Activated naive CD8-positive, alpha-beta T cell treated with anti-CD3 and anti-CD28 coated beads for 36 hours (primary cell): ENCODE results near the gene AQP6. TPM values are rescaled to one million over a fixed set of nuclear protein-coding genes. Genes with fewer than 3 reads are reported as not detected.

Source experiments
- DNase-seq: peaks from one replicate; pipeline ENCODE4 v3.0.0; 2021
- H3K27ac Mint-ChIP-seq: one replicate; pipeline ENCODE4 v1.8.0; 2022; ENCODE audit warnings: mild to moderate bottlenecking, moderate library complexity, mixed read lengths
- H3K27me3 Mint-ChIP-seq: one replicate; pipeline ENCODE4 v1.8.0; 2022; ENCODE audit warnings: mild to moderate bottlenecking, mixed read lengths
- H3K36me3 Mint-ChIP-seq: one replicate; pipeline ENCODE4 v1.8.0; 2021; ENCODE audit warnings: mild to moderate bottlenecking, mixed read lengths
- H3K4me1 Mint-ChIP-seq: one replicate; pipeline ENCODE4 v1.8.0; 2021; ENCODE audit warnings: mixed read lengths
- H3K4me3 Mint-ChIP-seq: one replicate; pipeline ENCODE4 v1.8.0; 2022; ENCODE audit warnings: mild to moderate bottlenecking, moderate library complexity, mixed read lengths
- H3K9me3 Mint-ChIP-seq: one replicate; pipeline ENCODE4 v1.8.0; 2022; ENCODE audit warnings: mixed read lengths
- total RNA-seq, 2 experiments: library from RNA; stranded (reverse); gene quantifications; one replicate each; pipeline ENCODE4 v1.2.3, GENCODE V29; 2021

Gene AQP6
- not detected for total RNA-seq

DNA sequence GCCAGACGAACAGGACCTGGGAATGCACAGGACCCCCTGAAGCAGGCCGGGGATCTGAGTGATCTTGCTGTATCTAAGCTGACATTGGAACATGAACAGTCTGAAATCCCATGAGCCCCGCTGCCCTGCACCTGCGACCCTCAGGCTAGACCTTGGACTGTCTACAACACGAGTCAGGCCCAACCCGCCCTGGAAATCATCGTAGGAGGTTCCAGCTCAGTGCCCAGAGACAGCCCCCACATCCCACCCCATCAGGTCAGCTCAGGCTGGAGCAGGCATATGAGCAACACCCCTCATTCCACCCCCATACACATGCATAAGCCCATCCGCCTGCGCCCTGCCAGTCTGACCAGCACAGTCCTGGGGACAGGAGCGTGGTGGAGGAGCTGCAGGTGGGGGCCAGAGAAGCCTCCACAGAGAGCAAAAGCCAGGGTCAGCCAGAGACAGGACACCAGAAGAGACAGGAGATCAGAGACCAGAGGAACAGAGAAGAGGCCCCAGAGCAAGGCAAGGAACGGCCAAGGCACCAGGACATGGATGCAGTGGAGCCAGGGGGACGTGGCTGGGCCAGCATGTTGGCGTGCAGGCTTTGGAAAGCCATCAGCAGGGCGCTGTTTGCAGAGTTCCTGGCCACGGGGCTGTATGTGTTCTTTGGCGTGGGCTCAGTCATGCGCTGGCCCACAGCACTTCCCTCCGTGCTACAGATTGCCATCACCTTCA is at the start of gene AQP6:
Gene AQP6, plus strand, starts transcription at position 307 of the 720 bp plus-strand sequence. Its CDS starts 227 bp downstream, at position 534.
- Mint-ChIP-seq H3K9me3 (no peaks in the 10 kb centered on the region), H3K27me3 (peaks cover 7% of the 10 kb centered on the region), H3K36me3 (no peaks in the 10 kb centered on the region), H3K27ac (no peak within 1 kb of the TSS), H3K4me3 (no peak within 1 kb of the TSS), H3K4me1 (no peaks in the 10 kb centered on the region)
- no peak for DNase-seq

DNA sequence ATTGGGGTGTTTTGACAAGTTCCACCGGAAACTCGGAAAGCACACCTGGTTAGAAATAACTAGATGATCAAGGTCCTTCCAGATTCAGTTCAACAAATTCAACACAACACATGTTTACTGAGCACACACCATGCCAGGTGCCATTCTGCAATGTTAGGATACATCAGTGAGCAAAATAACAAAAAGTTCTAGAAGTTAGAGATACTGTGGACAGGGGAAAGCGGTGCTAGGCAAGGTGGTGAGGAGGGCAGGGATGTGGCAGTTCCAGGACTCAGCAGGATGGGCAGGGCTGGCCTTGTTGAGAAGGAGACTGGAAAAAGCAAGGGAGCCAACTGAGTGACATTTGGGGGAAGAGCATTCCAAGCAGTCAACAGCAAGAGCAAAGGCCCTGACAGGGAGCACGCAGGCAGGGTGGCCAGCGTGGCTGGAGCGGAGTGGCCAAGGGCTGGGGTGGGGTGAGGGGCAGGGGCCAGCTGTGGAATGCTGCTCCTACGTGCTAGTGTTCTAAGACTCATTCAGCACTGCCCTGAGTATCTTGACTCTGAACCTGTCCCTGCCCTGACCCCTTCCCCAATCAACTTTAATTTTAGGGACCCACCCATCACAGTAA is 49.6 kb upstream of the AQP6 start:
- Mint-ChIP-seq H3K4me1 (peaks cover 4% of the 10 kb centered on the region), H3K4me3 (no peak overlapping the region), H3K9me3 (no peaks in the 10 kb centered on the region), H3K27ac (no peak overlapping the region), H3K36me3 (no peaks in the 10 kb centered on the region), H3K27me3 (no peaks in the 10 kb centered on the region)
- DNase-seq: no peak

DNA sequence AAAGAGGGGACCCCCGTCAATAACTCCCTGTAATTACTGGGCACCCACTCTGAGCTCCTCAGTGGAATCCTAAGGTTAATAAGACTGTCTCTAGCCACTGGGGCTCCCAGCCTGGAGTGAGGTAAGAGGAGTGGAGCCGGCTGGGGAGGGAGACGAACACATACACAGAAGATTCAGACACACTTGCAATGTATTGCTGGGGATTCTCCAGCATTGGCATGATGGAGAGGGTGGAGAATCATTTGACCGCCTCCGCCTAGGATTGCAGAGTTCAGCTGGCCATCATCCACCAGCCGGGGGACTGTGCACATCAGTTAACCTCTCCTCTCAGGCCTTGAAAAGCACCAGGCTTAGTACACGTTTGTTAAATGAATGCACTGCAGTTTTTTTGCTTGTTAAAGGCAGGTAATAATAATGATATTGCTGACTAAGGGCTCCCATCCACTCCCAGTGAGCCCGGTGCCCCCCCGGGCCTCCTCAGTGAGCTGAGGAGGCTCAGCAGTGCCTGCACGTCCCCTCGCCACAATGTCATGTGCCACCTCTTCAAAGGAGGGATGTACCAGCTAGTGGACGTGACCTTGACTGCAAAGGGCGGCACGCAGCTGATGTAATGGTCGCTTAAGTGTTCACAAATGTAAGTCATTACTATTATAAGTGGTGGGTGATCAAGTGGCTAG is 48.7 kb upstream of the AQP6 start:
- H3K27me3 Mint-ChIP-seq: no peaks in the 10 kb centered on the region
- no peaks in the 10 kb centered on the region for H3K9me3 Mint-ChIP-seq
- no peak overlapping the region for H3K4me3 Mint-ChIP-seq
- DNase-seq: no peak
- H3K36me3 Mint-ChIP-seq: no peaks in the 10 kb centered on the region
- H3K4me1 Mint-ChIP-seq: peaks cover 4% of the 10 kb centered on the region
- no peak overlapping the region for H3K27ac Mint-ChIP-seq

GRCh38 chr12:49924628-49925246 is 48.0 kb upstream of the AQP6 start:
- Mint-ChIP-seq H3K27ac (no peak overlapping the region), H3K9me3 (no peaks in the 10 kb centered on the region), H3K4me3 (no peak overlapping the region), H3K4me1 (peaks cover 4% of the 10 kb centered on the region), H3K36me3 (no peaks in the 10 kb centered on the region), H3K27me3 (no peaks in the 10 kb centered on the region)
- DNase-seq: no peak

DNA sequence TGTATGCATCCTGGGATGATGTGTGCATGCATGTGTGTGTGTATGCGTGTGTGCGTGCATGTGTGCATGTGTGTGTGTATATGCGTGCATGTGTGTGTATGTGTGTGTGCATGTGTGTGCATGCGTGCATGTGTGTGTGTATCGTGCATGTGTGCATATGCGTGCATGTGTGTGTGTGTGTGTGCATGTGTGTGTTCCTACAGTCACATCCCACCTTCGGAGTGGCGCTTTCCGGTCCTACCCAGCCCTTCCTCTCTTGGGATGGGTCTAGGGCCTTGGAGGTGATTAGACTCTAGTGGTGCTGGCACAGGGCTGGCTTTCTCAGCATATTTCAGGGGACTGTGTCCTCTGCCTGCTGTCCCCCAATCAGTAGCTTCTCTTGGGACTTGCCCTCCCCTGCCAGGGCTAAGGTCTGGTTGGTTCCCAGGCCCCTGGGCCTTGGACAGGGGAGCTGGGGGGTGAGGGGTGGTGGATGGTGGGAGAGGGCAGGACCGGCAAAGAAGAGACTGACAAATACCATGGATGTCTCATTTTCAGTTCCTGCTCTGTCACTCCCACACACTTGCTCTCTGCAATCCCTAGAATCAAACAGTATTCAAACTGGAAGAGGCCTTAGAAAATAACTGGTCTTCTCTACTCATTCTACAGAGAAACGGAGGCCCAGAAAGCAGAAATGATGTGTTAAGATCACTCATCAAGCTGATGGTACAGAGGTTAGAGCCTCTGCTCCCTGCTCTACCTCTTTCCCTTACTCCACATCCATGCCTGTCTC is 47.1 kb upstream of the AQP6 start:
- Mint-ChIP-seq H3K4me1 (peaks cover 4% of the 10 kb centered on the region), H3K27me3 (no peaks in the 10 kb centered on the region), H3K9me3 (no peaks in the 10 kb centered on the region), H3K36me3 (no peaks in the 10 kb centered on the region), H3K27ac (no peak overlapping the region), H3K4me3 (no peak overlapping the region)
- no peak for DNase-seq

- Mint-ChIP-seq H3K36me3 (no peaks in the 10 kb centered on the region), H3K27me3 (no peaks in the 10 kb centered on the region), H3K27ac (no peak overlapping the region), H3K9me3 (no peaks in the 10 kb centered on the region), H3K4me3 (no peak overlapping the region), H3K4me1 (peaks cover 4% of the 10 kb centered on the region)
- DNase-seq: no peak
Observed at GRCh38 chr12:49928471-49928870, 44.3 kb upstream of the AQP6 start.

DNA sequence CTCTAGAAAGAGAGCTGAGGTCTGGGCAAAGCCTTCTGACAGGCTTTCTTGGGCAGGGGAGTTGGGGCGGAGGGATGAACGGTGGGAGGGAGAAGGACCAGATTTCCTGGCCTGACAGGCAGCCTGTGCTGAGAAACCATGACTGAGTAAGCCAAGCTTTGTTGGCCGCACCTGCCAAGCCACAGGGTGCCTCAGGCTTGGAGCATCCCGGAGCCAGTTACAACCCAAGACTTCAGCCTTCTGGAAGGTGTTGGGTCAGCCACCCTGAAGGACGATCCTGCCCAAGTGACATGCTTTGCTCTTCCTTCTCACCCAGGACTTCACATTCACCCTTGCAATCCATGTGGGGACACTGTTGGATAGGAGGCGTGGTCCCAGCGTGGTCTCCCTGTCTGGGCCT is 43.2 kb upstream of the AQP6 start:
- Mint-ChIP-seq H3K9me3 (no peaks in the 10 kb centered on the region), H3K4me1 (peaks cover 4% of the 10 kb centered on the region), H3K27me3 (no peaks in the 10 kb centered on the region), H3K36me3 (no peaks in the 10 kb centered on the region), H3K4me3 (no peak overlapping the region), H3K27ac (no peak overlapping the region)
- DNase-seq: no peak

GRCh38 chr12:49930515-49931288 is 42.0 kb upstream of the AQP6 start:
- H3K36me3 Mint-ChIP-seq: no peaks in the 10 kb centered on the region
- H3K27ac Mint-ChIP-seq: no peak overlapping the region
- no peaks in the 10 kb centered on the region for H3K9me3 Mint-ChIP-seq
- no peak for DNase-seq
- no peak overlapping the region for H3K4me3 Mint-ChIP-seq
- peaks cover 4% of the 10 kb centered on the region for H3K4me1 Mint-ChIP-seq
- H3K27me3 Mint-ChIP-seq: no peaks in the 10 kb centered on the region

DNA sequence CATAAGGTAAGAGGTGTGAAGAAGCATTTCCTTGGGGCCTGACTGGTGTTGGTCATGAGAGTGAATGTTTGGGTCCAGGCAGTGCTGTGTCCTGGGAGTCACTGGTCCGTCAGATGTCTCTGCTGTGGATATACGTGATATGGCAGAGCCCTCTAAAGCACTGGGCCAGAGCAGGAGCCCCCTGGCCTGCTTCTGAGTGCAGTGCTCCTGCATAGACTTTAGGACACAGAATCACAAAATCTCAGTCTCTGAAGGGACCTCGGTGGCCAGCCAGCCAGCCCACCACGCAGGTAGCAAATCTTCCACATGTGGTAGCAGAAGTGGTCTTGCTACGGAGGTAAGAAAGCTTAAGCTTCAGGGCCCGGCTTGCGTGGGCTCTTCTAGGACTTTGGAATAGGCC is 40.7 kb upstream of the AQP6 start:
- DNase-seq: no peak
- Mint-ChIP-seq H3K9me3 (no peaks in the 10 kb centered on the region), H3K4me3 (no peak overlapping the region), H3K27me3 (no peaks in the 10 kb centered on the region), H3K36me3 (no peaks in the 10 kb centered on the region), H3K4me1 (no peaks in the 10 kb centered on the region), H3K27ac (no peak overlapping the region)

DNA sequence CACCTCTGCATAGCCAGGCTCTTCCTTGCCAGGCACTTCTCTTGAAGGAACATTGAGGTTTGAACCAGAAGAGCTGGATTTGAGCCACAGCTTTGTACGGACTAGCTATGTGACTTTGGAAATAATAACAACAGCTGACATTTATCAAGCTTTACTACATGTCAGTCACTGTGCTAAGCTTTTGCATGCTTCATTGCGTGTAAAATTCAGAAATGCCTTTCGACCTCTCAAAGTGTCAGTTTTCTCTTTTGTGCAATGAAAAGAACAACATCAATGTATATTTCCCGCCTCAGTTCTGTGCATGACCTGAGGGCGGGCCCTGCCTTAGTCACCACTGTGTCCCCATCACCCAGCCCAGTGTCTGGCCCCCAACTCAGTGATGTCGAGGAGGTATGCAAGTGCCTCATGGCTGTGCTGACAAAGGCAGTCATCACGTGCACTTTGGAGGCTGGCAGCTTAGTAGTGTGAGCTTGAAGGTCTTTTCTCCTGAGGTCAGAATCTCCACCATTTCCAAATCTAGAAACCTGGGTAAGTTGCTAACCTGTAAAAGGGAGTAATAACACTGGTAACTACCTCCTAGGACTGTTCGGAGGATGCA is 40.1 kb upstream of the AQP6 start:
- DNase-seq: no peak
- Mint-ChIP-seq H3K4me1 (no peaks in the 10 kb centered on the region), H3K9me3 (no peaks in the 10 kb centered on the region), H3K36me3 (no peaks in the 10 kb centered on the region), H3K27ac (no peak overlapping the region), H3K27me3 (no peaks in the 10 kb centered on the region), H3K4me3 (no peak overlapping the region)

- no peak overlapping the region for H3K4me3 Mint-ChIP-seq
- no peak overlapping the region for H3K27ac Mint-ChIP-seq
- DNase-seq: no peak
- no peaks in the 10 kb centered on the region for H3K36me3 Mint-ChIP-seq
- H3K9me3 Mint-ChIP-seq: no peaks in the 10 kb centered on the region
- no peaks in the 10 kb centered on the region for H3K4me1 Mint-ChIP-seq
- no peaks in the 10 kb centered on the region for H3K27me3 Mint-ChIP-seq
Observed at GRCh38 chr12:49933796-49934195, 39.0 kb upstream of the AQP6 start.

DNA sequence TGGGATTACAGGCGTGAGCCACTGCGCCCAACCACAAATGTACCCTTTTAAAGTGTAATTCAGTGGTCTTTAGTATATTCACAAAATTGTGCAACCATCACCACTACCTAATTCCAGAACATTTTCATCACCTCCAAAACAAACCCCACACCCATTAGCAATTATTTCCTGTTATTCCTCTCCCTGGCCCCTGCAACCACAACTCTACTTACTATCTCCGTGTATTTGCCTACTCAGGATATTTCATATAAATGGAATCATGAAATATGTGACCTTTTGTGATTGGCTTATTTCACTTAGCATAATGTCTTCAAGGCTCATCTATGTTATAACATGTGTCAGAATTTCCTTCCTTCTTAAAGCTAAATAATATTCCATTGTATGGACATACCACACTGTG is 38.2 kb upstream of the AQP6 start:
- no peak overlapping the region for H3K27ac Mint-ChIP-seq
- no peaks in the 10 kb centered on the region for H3K27me3 Mint-ChIP-seq
- H3K4me1 Mint-ChIP-seq: no peaks in the 10 kb centered on the region
- H3K4me3 Mint-ChIP-seq: no peak overlapping the region
- DNase-seq: no peak
- H3K36me3 Mint-ChIP-seq: no peaks in the 10 kb centered on the region
- H3K9me3 Mint-ChIP-seq: no peaks in the 10 kb centered on the region

- H3K9me3 Mint-ChIP-seq: no peaks in the 10 kb centered on the region
Observed at GRCh38 chr12:49936925-49937324, 35.8 kb upstream of the AQP6 start.

More at GRCh38 chr12:49936925-49937324, 35.8 kb upstream of the AQP6 start:
- H3K27ac Mint-ChIP-seq: no peak overlapping the region
- H3K4me3 Mint-ChIP-seq: no peak overlapping the region
- no peak for DNase-seq
- no peaks in the 10 kb centered on the region for H3K4me1 Mint-ChIP-seq
- H3K36me3 Mint-ChIP-seq: no peaks in the 10 kb centered on the region
- H3K27me3 Mint-ChIP-seq: no peaks in the 10 kb centered on the region
